Measurements from ENCODE around the gene FEM1B.
"Not testable (repeated sequence)": the region's sequence is repeated elsewhere in the genome, so short reads cannot be mapped to it uniquely, and the experiment has no call there.

The FEM1B gene

DNA sequence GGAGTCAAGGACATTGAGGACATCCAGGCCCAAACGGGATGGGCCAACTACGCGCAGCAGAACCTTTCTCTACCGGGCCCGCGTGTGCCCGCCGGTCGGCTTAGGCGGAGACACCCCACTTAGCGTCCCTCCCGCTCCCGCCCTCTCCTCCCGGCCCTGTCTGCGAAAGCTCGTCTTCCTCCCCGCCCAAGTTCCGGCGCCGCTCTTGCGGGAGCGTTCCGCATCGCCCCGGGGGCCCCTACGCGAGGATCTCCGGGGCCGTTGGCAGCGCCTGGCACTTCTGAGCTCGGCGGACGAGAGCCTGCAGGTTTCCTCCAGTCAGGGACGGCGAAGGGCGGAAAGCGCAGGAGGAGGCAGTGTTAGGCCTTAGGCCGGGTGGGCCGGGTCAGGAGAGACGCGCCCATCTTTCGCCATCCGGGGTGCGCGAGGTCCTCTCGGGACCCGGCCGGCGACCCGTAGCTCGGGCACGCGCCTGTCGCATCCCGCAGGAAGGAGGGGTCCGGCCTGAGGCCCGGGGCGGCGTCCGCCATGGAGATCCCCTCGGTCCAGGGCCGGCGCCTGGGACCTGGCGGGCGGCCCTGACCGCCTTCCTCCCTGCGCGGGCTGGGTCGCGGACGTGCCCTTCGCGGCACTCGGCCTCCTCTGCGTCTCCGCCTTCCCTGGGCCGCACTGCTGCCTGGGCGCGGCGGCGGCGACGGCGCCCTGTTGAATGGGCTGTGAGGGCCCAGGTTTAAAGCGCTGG lies at the start of gene FEM1B:
TSS of gene FEM1B (plus strand) at position 143 of the 742 bp plus-strand sequence. CDS start 673 bp downstream, outside the sequence.
- peak; percentile 79 to 97 (median 92) for DNase-seq
- intact Hi-C loops (cut with DNase I) = loop anchor here (2.0 kb wide), 1 partner anchor 21 kb away; no protein-coding TSS in a partner anchor

DNA sequence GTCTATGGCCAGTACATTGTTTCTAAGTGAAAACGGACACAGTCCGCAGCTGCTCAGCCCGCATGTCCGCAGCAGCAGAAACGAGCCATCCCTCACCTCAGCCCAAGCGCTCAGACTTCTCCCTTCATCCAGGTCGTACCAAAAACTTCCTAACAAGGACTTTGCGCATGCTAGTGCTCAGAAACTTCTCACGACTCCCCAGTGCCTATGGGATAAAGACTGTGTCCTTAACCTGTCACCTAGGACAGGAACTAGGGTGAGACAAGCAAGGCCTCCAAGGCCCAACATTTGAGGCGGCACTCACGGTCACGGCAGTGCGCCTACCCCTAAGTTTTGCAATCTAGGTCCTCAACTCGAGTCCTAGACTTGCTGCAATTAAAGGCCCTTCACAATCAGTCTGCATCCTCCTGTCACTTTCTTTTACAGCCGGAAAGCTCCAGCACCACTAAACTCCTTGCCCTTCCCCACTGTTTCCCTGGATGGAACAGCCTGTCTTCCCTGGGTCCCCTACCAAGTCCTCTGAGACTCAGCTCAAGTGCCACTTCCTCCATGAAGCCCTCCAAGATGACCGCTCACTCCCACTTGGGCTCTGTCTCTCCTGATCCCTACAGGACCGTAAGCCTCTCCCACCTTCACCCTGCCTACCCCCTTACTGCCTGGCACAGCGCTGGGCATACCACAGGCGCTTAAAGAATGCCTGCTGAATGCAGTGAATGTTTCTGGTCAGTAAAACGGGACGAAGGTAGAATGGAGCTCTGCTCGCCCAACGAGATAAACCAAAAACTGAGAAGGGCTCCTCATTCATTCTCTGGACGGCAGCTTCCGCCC lies 49.2 kb upstream of the FEM1B start:
- DNase-seq = peak in 3 of 42 donors; percentile 22 to 40 (median 27)
- intact Hi-C loops (cut with DNase I) = no loop called here

DNA sequence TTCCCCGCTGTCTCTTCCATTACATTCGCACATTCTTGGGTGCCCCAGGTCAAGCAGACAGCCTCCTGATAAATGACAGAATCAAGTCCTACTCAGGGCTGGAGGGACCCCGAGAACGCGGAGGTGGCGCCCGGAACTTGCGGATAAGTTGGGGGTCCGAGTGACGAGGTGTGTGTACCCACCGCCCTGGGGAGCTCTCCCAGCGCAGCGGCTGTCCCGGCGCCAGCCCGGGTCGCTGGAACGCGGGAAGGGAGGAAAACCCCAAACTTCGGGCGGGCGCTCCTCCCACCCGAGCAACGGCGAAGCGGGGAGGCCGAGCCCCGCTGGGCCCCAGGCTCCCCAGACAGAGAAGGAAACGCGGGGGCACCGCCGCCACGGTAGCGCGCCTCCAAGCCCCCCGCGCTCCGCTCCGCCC lies 48.6 kb upstream of the FEM1B start:
- intact Hi-C loops (cut with DNase I) = no loop called here
- peak in 2 of 42 donors; percentile 12 to 37 for DNase-seq

DNA sequence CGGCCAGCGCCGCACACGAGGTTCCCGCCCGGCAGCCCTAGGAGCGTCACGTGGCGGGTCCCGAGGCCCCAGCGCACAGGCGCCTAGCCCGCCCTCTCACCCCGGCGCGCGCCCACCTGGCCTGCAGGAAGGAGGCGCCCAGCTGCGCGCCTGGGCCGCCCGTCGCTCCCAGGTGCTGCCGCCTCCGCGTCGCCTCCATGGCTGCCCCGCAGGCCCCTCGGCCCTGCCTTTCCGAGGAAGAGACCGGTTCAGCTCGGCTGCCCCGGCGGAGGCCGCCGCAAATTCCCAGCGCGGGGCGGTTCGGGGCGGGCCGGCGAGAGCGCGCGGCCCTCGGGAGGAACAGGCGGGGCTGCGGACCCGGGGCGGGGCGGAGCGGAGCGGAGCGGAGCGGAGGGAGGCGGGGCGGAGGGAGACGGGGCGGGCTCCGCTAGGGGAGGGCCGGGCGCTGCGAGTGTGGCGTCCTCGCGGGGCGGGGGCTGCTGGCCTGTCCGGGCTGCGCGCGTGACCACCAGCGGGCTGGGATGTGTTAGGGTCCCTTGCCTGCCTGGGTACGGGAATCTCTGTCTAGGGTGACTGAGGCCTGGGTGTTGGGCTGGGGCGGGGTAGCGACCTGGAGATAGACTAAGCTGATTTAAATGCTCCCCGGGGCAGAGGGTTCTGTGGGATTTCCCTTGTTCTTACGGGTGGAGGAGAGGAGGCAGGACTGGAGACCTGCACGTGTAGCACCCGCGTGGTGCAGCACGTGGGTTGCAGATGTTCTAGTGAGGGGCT lies 48.0 kb upstream of the FEM1B start, which contains the start of gene CLN6:
TSS of gene CLN6 (minus strand) at position 343 of the 771 bp plus-strand sequence. CDS start at position 199, 144 bp downstream.
- peak; percentile 63 to 93 (median 88) for DNase-seq
- intact Hi-C loops (cut with DNase I) = no loop called here

DNA sequence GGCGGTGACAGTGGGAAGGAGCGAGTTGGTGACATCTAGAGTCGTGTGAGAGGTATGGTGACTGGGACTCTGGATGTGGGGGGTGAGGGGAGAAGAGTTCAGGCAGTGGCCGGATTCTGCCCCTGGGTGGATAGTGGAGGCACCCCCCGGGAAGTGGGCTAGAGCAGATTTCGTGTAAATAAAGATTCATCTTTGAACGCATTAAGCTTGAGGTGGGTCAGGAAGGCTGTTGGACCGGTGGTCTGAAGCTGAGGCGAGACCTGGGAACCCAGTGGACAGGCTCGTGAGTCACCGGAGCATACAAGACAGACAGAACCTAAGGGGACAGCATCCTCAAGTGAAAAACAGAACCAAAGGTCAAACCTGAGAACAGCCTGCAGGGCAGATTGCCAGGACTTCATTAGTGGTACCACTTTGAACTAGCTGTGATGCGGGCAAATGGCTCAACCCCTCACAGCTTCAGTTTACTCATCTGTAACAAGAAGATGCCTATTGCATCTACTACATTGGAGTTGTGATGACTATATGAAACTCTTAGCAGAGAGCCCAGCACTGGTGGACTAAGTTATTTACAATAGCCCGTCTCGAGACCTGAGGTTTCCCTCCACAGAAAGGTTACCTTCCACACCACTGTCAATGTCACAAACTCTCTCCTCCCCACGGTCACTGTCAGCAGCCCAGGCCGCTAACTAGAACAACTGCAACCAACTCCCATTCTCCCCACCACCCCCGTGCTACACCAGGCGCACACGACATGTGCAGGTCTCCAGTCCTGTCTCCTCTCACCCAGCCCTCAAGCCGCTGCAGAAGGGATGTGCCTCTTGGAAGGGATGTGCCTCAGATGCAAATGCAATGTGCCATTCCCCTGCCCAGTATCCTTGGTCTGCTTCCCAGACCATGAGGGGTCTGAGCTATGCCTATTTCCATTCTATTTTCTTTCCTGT lies 47.1 kb upstream of the FEM1B start:
- intact Hi-C loops (cut with DNase I) = no loop called here
- peak in 5 of 42 donors; percentile 25 to 62 (median 35) for DNase-seq

DNA sequence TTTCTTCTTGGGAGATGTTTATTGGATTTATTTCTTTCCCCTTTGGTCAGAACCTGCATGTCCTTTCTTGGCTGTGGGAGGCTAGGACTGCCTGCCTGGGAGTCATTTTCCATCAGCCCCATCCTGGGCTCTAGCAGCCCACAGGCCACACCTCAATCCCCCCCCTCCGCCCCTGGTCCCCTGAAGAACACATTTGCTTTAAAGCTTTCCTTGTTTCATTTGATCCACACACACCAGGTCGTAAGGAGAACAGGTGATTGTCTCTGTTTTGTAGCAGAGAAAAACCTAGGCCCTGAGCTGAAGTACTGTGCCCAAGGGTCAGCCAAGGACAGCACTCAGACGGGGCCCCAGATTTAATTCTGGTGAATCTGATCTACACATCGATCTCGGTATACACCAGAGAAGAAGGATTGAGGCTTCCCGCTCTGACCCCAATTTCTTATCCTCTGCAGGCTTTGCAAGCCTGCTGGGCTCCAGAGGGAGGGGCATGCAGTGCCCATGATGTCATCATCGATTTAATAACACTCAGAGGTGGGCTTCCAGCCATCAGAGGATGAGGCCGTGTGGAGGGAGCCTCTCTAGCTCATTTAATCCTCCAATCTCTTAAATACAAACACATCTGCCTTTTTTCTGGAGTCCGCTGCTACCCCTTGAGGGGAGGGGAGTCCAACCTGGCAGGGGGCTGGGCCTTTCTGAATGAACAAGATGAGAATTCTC lies 46.3 kb upstream of the FEM1B start:
- intact Hi-C loops (cut with DNase I) = no loop called here
- DNase-seq = peak in 1 of 42 donors; percentile 39

DNA sequence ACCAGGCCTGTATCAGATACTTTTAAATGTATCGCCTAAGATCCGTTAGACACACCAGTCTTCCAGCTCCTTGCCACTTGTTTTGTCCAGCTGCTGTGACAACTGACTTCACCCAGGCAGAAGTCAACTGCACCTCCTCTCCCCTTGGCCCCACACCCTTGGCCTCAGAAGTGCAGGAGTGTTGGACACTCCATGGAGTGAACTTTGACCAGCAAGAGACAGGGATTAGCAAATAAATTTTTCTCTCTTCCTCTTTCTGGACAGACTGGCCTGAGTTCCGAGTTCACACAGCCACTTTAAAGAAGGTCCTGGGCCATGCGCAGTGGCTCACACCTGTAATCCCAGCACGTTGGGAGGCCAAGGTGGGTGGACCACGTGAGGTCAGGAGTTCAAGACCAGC lies 45.1 kb upstream of the FEM1B start:
- DNase-seq = peak in 2 of 42 donors; percentile 33 to 34
- intact Hi-C loops (cut with DNase I) = no loop called here

DNA sequence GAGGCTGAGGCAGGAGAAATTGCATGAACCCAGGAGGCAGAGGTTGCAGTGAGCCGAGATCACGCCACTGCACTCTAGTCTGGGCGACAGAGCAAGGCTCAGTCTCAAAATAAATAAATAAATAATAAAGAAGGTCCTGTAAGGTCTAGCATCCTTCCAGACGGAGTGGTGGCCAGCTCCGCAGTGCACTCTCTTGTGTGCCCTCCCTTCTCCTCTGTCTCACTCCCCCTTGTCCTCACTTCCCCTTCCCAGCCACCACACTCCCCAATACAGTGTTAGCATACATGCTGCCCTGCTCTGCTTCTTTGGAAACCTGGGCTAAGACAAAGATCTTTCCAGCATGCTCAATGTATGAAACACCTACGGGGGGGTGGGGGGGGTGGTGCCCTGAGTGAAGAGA lies 44.6 kb upstream of the FEM1B start:
- DNase-seq = peak in 4 of 42 donors; percentile 36 to 45 (median 36)
- intact Hi-C loops (cut with DNase I) = no loop called here

DNA sequence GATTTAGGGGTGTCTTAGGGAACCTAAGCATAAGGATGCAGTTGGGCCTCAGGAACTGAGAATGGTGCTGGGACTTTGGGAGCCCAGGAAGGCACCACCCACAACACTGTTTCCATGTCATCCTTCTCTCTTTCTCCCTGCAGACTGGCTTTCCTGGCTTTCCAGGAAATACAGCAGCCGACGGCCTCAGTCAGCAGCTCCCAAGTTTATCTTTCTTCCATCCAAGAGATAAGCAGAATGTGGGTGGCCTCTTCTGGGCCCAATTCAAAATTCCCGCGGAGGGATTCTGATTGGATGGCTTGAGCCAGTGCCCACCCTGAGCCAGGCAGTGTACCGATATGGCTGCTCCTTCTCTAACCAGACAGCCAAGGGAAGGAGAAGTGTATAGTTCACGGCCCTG lies 43.5 kb upstream of the FEM1B start:
- DNase-seq = peak in 1 of 42 donors; percentile 25
- intact Hi-C loops (cut with DNase I) = no loop called here

DNA sequence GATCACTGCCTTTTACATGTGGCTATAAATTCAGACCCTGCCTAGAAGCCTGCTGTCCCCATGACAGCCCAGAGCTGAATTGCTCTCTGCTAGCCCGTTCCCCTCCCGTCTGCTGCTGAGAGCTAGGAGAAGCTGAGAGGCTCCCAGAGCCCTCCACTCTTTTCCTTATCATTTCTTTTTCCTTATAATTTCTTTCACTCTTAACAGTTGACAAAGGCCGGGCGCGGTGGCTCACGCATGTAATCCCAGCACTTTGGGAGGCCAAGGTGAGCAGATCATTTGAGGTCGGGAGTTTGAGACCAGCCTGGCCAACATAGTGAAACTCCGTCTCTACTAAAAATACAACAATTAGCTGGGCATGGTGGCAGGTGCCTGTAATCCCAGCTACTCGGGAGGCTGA lies 43.0 kb upstream of the FEM1B start:
- DNase-seq = peak in 1 of 42 donors; percentile 22
- intact Hi-C loops (cut with DNase I) = not testable (repeated sequence)

DNA sequence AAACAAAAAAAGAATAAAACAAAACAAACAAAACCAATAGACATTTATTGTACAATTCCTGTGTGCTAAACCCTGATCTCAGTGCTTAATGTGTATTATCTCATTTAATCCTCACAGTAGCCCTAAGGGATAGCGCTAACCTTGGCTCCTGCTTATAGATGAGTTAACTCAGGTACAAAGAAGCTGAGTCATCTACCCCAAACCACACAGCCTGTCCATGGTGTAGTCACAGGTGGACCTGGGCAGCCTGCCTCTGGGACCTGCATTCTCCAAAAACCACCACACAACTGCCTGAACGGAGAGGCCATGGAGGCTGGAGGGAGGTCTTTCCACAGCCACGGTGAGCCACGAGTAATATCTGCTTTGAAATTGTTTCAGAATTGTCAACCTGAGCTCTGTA lies 42.5 kb upstream of the FEM1B start:
- DNase-seq = peak in 1 of 42 donors; percentile 7
- intact Hi-C loops (cut with DNase I) = no loop called here

DNA sequence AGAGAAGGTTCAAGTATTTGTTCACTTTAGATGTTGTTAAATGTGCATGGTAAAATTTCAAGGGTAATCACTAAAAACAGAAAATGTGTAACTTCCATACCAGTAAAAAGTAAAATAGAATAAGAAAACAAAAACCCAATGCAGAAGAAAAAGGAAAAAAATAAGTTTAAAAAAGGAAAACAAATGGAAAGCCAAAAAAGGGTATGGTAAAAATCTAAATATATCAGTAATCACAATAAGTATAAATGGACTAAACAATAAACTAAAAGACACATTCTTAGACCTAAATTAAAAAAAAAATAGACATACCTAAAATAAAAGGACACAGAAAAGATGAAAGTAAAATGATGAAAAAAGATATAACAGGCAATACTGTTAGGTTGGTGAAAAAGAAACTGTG lies 38.5 kb upstream of the FEM1B start:
- intact Hi-C loops (cut with DNase I) = no loop called here
- DNase-seq = no peak

DNA sequence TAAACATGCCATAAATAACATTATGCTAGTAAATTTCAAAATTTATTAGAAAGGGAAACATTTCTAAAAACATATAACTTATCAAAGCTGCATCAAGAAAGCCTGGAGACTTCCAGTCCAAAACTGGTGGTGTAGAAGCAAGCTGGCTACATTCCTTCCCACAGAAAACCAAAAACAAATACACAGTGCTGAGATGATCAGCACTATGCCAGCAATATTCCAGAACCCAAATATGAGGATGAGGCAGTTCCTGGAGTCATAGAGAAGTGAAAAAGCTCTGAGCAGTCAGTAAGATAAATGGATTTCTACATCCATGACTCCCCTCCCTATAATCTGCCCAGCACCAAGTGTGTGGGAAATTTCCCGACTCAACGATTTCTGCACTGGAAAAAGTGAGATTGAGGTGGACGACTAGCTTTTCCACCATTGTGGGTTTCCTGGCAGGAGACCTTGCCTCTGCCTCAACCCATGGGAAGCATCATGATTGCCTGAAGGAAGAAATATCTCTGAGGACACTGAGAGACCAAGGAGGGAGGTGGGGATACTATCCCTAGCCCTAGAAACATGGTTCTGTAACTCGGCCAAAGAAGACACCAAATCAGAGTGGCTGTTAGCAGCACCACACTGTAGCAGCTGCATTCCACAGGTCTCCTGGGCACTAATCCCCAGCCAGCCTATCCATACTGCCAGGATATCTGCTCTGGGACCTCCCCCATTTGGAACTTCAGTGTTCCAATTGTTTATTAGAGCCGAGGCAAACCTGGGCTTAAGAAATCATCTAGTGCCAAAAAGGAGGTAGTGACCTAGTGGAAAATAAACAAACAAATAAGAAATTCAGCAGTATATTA lies 36.2 kb upstream of the FEM1B start:
- intact Hi-C loops (cut with DNase I) = no loop called here
- DNase-seq = no peak

DNA sequence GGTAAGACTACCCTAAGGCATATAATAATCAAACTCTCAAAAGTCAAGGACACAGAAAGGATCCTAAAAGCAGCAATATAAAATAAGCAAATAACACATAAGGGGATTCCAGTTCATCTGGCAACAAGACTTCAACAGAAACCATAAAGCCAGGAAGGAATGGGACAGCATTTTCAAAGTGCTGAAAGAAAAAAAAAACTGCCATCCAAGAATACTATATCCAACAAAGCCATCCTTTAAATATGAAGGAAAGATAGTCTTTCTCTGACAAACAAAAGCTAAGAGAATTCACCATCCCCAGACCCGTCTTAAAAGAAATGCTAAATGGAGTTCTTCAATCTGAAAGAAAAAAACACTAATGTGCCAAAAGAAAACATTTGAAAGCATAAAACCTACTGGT lies 33.3 kb upstream of the FEM1B start:
- DNase-seq = no peak
- intact Hi-C loops (cut with DNase I) = no loop called here

DNA sequence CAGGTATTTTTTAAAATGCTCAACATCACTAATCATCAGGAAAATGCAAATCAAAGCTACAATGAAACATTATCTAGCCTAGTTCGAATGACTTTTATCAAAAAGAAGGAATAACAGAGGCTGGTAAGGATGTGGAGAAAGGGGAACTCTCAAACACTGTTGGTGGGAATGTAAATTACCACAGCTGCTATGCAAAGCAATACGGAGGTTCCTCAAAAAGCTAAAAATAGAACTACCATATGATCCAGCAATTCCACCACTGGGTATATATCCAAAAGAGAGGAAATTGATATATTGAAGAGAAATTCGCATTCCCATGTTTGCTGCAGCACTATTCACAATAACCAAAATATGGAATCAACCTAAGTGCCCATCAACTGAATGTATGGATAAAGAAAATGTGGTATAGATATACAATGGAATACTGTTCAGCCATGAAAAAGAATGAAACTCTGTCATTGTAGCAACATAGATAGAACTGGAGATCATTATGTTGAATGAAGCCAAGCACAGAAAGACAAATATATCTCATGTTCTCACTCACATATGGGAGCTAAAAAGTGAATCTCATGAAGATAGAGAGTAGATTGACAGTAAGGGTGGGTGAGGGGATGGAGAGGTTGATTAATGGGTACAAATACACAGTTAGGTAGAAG lies 28.4 kb upstream of the FEM1B start:
- intact Hi-C loops (cut with DNase I) = loop anchor here (2.0 kb wide), 1 partner anchor 58 kb away; no protein-coding TSS in a partner anchor
- DNase-seq = no peak

DNA sequence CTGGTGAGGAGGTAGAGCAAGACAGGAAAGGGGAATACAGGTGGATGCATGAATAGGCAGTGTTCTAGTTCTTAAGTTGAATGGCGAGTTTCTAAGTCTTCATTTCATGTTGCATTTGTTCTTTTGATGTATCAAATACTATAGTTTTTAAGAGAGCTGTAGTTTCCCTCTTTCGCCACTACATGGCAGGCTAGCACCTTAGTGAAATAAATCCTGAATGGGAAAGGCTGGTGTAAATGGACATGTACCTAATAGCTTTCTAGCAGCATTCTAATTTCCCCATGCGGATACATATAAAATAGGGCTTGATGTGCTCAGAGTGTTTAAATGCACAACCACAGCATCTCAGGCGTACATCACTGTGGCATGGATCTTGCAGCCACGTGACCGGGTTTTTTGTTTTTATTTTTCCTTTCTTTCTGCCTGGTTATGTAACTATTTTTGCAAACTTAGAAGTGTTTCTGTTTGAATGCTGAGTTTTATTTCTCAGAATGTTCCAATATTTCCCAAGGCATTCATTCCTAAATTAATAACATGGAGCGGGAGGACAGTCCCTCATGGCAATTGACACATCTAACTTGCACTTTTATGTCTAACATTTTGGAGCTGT lies 24.5 kb upstream of the FEM1B start:
- peak in 23 of 42 donors; percentile 28 to 83 (median 56) for DNase-seq
- intact Hi-C loops (cut with DNase I) = no loop called here

All from head of caudate nucleus (tissue), 42 donors.